SU-DHL-6 (cell line): ENCODE measurements around the gene ZMYND15.

ENCODE experiments used
- H2AFZ ChIP-seq: fragments of 200-600 bp; sonication (generic); 2 replicates; pipeline ENCODE4 v1.6.1; 2014; ENCODE audit warnings: low read depth, mild to moderate bottlenecking, moderate library complexity, mixed read lengths, antibody characterized with exemption, low read length; ENCODE audit not compliant: severe bottlenecking
- H3F3A ChIP-seq: fragments of 200-600 bp; shearing (Covaris generic); 2 replicates; pipeline ENCODE4 v1.6.0; 2016; ENCODE audit warnings: antibody characterized with exemption, mild to moderate bottlenecking; ENCODE audit not compliant: insufficient read depth
- H3K27ac ChIP-seq: fragments of 200-600 bp; sonication (generic); 2 replicates; pipeline ENCODE4 v1.5.1; 2016; ENCODE audit warnings: low read depth, mild to moderate bottlenecking, low read length, moderate library complexity, mixed read lengths
- H3K27me3 ChIP-seq: fragments of 200-600 bp; sonication (generic), shearing (Covaris generic); 2 replicates; pipeline ENCODE4 v1.6.0; 2014; ENCODE audit warnings: mild to moderate bottlenecking, low read length
- H3K36me3 ChIP-seq: fragments of 200-600 bp; sonication (generic); 2 replicates; pipeline ENCODE4 v1.6.1; 2014; ENCODE audit warnings: mild to moderate bottlenecking, low read length, mixed read lengths
- H3K4me2 ChIP-seq: fragments of 300-600, 200-600 bp; shearing (Covaris generic), sonication (generic); 2 replicates; pipeline ENCODE4 v1.6.0; 2014; ENCODE audit warnings: low read length, low read depth, mild to moderate bottlenecking; ENCODE audit not compliant: poor library complexity, severe bottlenecking
- H3K4me3 ChIP-seq: fragments of 200-600 bp; sonication (generic); 2 replicates; pipeline ENCODE4 v1.5.1; 2014; ENCODE audit warnings: antibody characterized with exemption, low read length, mild to moderate bottlenecking, mixed read lengths; ENCODE audit not compliant: insufficient read depth, poor library complexity, severe bottlenecking
- H3K79me2 ChIP-seq: fragments of 200-600 bp; sonication (generic); 2 replicates; pipeline ENCODE4 v1.6.1; 2014; ENCODE audit warnings: mild to moderate bottlenecking, low read length, moderate library complexity; ENCODE audit not compliant: insufficient read depth
- H3K9ac ChIP-seq: fragments of 200-600 bp; sonication (generic); 2 replicates; pipeline ENCODE4 v1.7.0; 2014; ENCODE audit warnings: mild to moderate bottlenecking, low read length
- H3K9me2 ChIP-seq: fragments of 200-600 bp; sonication (generic); replicated peaks from 2 replicates; pipeline ENCODE4 v1.6.1; 2014; ENCODE audit warnings: low read length; ENCODE audit not compliant: insufficient read depth
- H3K9me3 ChIP-seq: fragments of 200-600 bp; sonication (generic); 2 replicates; pipeline ENCODE4 v1.6.1; 2014; ENCODE audit warnings: low read length, mixed read lengths; ENCODE audit not compliant: insufficient read depth
- H4K20me1 ChIP-seq: fragments of 200-600 bp; sonication (generic); 2 replicates; pipeline ENCODE4 v1.6.1; 2014; ENCODE audit warnings: low read depth, mild to moderate bottlenecking, antibody characterized with exemption, low read length, moderate library complexity, mixed read lengths
- EZH2phosphoT487 ChIP-seq: fragments of 200-600 bp; sonication (generic), shearing (Covaris generic); conservative IDR thresholded peaks from 2 replicates; pipeline ENCODE4 v1.6.1; 2018; ENCODE audit warnings: mild to moderate bottlenecking, antibody characterized with exemption, low read length, moderate library complexity, mixed read lengths
- TF ChIP-seq, protein P1 (sequence below): fragments of 200-600 bp; sonication (generic); IDR thresholded peaks from one replicate; pipeline ENCODE4 v1.5.1; 2017; ENCODE audit warnings: antibody characterized with exemption, mild to moderate bottlenecking, low read length, moderate library complexity; ENCODE audit not compliant: insufficient read depth, poor library complexity, severe bottlenecking

The ZMYND15 gene

DNA sequence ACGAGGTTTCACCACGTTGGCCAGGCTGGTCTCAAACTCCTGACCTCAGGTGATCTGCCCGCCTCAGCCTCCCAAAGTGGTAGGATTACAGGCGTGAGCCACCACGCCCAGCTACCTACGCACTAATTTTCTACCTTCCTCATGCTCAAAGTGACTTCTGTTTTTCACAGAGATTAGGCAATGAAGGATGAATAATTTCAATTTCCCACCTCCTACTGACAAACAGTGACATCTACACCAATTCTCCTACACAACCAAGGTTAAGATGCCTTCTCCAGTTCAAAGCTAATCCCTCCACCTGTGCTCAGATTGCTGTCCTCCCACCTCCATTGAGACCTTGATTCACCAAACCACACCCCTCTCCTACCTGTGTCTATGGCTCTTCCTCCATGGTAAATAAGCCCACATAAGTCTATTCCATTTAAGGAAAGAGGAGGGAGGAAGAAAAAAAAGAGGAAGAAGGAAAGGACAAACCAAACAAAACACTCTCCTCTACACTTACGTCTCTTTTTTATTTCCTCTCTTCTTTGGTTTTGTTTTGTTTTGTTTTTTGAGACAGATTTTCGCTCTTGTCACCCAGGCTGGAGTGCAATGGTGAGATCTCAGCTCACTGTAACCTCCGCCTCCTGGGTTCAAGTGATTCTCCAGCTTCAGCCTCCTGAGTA, 13.9 kb upstream of the ZMYND15 start:
- Histone ChIP-seq H3K9me2 (no peaks in the 10 kb centered on the region), H3K9me3 (no peaks in the 10 kb centered on the region), H3K36me3 (no peaks in the 10 kb centered on the region), H3F3A (no peaks in the 10 kb centered on the region), H3K4me2 (no peak overlapping the region), H3K9ac (no peak overlapping the region), H3K27me3 (no peaks in the 10 kb centered on the region), H3K4me3 (no peak overlapping the region), H3K79me2 (no peaks in the 10 kb centered on the region), H2AFZ (no peak overlapping the region), H4K20me1 (no peaks in the 10 kb centered on the region), H3K27ac (no peak overlapping the region)
- TF ChIP-seq, protein P1, sequence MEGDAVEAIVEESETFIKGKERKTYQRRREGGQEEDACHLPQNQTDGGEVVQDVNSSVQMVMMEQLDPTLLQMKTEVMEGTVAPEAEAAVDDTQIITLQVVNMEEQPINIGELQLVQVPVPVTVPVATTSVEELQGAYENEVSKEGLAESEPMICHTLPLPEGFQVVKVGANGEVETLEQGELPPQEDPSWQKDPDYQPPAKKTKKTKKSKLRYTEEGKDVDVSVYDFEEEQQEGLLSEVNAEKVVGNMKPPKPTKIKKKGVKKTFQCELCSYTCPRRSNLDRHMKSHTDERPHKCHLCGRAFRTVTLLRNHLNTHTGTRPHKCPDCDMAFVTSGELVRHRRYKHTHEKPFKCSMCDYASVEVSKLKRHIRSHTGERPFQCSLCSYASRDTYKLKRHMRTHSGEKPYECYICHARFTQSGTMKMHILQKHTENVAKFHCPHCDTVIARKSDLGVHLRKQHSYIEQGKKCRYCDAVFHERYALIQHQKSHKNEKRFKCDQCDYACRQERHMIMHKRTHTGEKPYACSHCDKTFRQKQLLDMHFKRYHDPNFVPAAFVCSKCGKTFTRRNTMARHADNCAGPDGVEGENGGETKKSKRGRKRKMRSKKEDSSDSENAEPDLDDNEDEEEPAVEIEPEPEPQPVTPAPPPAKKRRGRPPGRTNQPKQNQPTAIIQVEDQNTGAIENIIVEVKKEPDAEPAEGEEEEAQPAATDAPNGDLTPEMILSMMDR, result no peak
- TF ChIP-seq EZH2phosphoT487, result no peak

DNA sequence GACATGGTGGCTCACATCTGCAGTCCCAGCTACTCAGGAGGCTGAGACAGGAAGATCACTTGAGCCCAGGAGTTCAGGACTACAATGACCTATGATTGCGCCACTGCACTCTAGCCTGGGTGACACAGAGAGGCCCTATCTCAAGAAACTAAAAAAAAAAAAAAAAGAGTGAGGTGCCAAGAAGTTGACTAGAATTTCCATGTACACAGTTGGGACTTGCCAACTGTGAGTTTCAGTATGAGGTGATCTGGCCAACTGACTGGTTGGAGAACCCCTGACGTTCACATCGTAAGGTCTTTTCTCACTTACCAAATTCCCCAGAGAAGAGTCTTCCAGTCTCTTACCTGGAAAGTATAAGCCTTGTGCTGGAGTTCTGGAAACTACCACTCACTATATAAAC, 11.5 kb upstream of the ZMYND15 start:
- TF ChIP-seq EZH2phosphoT487, result no peak
- TF ChIP-seq, protein P1, result no peak
- H3K27ac ChIP-seq, result no peak overlapping the region
- no peaks in the 10 kb centered on the region for H3K27me3 ChIP-seq
- no peaks in the 10 kb centered on the region for H3K9me2 ChIP-seq
- H3K4me2 ChIP-seq, result no peak overlapping the region
- H3K9me3 ChIP-seq, result no peaks in the 10 kb centered on the region
- H4K20me1 ChIP-seq, result no peaks in the 10 kb centered on the region
- H3K79me2 ChIP-seq, result no peaks in the 10 kb centered on the region
- H3K36me3 ChIP-seq, result no peaks in the 10 kb centered on the region
- H2AFZ ChIP-seq, result no peak overlapping the region
- no peak overlapping the region for H3K4me3 ChIP-seq
- no peak overlapping the region for H3K9ac ChIP-seq
- H3F3A ChIP-seq, result no peaks in the 10 kb centered on the region

DNA sequence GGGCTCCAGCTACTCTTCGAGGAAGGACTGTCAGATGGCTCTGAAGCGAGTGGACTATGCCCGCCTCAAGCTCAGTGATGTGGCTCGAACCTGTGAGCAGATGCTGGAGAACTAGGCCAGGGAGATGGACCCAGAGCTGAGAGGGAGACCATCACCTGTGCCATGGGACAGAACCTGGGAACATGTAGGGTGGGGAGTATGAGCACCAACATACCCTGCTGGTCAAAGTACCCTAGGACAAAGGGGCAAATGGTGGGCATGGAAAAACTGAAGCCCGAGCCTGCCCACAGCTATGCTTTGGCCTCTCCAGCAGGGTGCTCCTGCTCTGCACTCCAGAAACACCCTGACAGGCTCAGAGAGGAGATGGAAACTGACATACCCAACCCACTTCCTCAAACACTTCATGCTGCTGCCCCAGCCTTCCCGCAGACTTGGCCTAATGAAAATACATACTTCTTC, 6.5 kb upstream of the ZMYND15 start:
- Histone ChIP-seq H3K4me2 (peak overlapping the region; percentile 89), H3K9me2 (no peaks in the 10 kb centered on the region), H3K36me3 (no peaks in the 10 kb centered on the region), H3F3A (no peaks in the 10 kb centered on the region), H3K9me3 (no peaks in the 10 kb centered on the region), H3K27me3 (no peaks in the 10 kb centered on the region), H3K9ac (no peak overlapping the region), H2AFZ (no peak overlapping the region), H3K27ac (0 out of 2 replicates have a peak overlapping the region, but pooled peaks have one; percentile 16), H3K4me3 (no peak overlapping the region), H4K20me1 (no peaks in the 10 kb centered on the region), H3K79me2 (no peaks in the 10 kb centered on the region)
- TF ChIP-seq, protein P1, result peak; percentile 18
- no peak for TF ChIP-seq EZH2phosphoT487
